GM19324 (cell line): Measurements from ENCODE around the gene PUS3.
"Not testable (repeated sequence)": the region's sequence is repeated elsewhere in the genome, so short reads cannot be mapped to it uniquely, and the experiment has no call there.

Source experiments
- ATAC-seq: cut with Tn5 transposase; IDR thresholded peaks from one replicate; pipeline ENCODE4 v1.9.1; 2021; ENCODE audit warnings: mild to moderate bottlenecking, moderate library complexity; ENCODE audit not compliant: unreplicated experiment, low FRiP score

The PUS3 gene

DNA sequence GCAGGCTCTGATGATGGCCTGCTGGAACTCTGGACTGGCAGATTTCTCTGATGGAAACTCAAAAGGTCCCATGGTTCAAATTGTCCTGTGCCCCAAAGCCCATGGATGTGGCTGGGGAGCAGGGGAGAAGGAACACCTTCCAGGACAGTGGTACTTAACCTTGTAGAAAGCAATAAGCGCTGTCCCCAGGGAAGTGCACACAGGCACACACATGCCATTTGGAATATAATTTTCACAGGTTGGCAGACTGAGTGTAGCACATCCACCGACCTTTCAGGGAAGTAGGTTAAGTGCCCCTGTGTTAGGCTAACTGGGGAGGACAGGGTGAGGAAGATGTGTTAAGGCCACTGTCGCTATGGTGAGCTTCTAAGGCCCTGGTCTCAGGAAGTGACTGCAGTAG, 19.1 kb upstream of the PUS3 start:
- ATAC-seq = no peak

DNA sequence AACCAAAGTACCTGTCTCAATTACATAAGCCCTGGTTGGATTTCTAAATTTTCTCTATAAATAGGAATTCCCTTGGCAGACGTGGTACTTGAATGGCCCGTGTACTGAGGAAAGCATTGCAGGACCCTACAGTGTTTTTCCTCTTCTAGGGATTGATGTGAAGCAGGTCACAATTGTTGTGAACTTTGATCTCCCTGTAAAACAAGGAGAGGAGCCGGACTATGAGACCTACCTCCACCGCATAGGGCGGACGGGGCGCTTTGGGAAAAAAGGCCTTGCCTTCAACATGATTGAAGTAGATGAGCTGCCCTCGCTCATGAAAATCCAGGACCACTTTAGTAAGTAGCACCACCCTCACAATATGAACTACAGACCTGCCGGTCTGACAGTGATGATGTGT, 18.0 kb upstream of the PUS3 start:
- no peak for ATAC-seq

DNA sequence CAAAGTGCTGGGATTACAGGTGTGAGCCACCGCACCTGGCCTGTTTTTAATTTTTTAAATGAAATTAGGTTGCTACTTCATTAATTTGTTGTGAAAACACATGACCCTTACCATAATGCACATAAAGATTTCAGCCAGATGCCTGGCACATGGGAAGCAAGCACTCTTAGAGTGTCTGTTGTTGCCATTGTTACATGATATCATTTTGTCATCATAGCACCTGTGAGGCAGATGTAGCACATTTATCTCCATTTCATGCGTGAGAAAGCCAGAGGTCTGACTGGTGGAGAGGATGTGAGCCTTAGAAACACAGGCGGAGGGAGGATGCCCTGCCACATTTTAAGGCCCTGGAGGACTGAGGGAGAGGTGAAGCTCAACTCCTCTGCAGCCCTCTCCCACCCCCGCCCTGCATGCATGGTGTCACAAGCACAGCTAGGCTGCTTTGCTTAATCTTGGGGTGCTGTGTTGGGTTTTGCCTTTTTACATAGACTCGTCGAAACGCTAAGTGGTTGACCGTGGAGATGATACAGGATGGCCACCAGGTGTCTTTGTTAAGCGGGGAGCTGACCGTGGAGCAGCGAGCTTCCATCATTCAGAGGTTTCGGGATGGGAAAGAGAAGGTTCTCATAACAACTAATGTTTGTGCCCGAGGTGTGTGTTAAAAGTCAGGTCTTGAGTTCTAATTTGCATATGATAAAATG, 15.3 kb upstream of the PUS3 start:
- no peak for ATAC-seq

DNA sequence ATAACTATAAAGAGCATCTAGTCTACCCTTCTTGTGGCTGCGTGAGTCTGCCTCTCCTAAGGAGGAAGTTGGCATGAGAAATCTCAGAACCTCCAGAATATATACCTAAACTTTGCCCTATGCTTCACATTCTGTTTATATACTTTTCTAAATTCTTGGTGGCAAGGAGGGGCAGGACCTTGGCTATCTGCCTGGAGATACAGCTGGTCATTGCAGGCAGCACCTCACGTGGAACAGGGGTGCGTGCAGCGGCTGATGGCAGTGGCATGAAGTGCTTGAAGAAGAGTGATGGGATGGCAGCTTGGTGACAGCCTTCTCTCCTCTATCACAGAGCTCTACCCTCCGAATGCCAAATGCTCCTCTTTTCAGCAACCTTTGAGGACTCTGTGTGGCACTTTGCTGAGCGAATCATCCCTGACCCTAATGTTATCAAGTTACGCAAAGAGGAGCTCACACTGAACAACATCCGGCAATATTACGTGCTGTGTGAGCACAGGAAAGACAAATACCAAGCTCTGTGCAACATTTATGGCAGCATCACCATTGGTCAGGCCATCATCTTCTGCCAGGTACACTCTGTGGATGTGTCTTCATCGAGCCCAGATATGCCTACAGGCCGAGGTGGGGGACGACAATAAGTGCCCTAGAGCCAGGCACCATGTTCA, 13.8 kb upstream of the PUS3 start:
- no peak for ATAC-seq

DNA sequence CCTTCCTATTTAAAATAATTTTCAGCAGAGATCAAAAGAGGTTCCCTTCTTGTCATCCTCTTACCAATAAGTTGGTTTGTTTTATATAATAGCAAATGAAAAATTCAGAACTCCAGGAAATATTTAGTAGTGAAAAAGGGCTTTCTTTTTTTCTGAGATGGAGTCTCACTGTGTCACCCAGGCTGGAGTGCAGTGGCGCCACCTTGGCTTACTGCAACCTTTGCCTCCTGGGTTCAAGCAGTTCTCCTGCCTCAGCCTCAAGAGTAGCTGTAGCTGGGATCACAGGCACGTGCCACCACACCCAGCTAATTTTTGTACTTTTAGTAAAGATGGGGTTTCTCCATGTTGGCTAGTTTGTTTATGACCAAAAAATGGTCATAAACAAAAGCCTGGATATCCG, 11.6 kb upstream of the PUS3 start:
- ATAC-seq = not testable (repeated sequence)

DNA sequence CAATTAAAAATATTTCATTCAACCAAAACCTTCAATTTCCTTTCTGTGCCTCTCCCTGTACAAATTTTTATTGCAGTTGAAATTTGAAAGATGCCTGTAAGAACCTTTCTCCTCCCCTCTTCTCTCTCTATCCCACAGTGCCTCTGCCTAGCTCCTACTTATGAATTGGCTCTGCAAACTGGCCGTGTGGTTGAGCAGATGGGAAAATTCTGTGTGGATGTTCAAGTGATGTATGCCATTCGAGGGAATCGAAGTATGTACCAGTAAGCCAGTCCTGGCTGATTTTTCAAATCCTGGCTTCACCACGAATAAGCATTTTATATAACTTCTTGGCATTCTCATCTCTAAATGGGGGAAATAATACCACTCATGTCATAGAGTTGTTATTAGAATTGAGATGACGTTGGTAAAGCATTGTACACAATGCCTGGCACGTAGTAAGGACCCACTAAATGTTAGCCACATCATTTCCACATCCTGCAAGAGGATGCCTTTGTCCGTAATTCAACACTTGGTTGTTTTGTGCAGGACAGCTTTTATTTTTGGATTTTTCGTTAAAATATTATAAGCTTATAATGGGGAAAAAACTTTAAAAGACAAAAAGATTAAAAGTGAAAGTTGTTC, 7.3 kb upstream of the PUS3 start:
- no peak for ATAC-seq

DNA sequence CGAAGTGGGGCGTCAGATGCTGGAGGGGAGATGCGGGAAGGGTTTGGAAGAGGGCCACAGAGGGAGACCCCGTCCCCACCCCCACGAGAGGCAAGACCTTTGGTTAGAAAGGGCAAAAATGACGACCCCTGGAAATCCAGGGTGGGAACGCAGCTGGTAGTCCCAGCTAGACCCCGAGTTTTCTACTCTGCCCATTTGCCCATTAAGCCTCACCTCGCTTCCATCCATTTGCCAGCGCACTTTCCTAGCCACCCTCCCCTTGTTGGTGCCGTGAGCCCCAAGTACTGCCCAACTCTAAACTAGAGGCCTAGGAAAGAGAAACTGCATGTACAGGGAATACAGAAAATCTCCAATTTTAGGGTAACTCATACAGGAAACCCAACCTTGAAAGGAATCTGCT, 1.7 kb upstream of the PUS3 start:
- no peak for ATAC-seq

DNA sequence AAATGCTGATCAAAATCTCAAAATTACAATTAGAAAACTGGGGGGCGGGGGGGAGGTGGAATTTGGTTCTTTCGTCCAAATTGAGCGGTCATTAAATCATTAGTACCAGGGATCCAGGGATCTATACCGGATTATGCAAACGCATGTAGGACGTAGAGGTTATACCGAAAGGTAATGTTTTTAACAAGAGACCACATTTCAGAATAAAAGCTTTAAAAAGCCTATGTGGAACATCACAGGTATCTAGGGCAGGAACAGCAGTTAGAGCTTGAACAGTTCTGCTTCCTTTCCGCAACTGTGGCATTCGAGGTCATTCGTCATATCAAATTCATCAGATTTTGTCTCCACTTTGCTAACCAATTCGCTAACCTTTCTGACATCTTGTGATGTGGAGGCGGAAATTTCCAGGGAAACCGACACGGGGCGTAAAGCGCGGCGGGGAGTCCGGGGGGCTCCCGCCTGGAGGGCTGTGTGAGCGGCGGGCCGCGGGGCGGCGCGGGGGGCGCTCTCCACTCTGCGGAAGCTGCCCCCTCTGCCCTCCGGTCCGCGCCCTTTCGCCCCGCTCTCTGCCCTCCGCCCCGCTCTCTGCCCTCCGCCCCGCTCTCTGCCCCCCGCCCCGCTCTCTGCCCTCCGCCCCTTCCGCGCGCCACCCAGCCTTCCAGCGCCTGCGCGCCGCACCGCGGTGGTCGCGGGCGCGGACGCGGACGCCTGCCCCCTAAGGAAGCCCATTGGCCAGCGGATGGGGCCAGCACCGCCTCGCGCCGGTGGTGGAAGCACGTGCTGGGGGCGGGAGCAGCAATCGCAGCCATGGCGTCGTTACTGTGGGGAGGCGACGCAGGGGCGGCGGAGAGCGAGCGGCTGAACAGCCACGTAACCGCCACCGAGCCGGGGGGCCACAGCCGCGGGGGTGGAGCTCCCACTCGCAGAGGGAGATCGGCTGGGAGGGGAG, 979 bp upstream of the PUS3 start, which contains the start of gene DDX25:
Gene DDX25 (plus strand): TSS at position 798 of the 949 bp plus-strand sequence. CDS start 10 bp downstream, at position 808.
- ATAC-seq = no peak

DNA sequence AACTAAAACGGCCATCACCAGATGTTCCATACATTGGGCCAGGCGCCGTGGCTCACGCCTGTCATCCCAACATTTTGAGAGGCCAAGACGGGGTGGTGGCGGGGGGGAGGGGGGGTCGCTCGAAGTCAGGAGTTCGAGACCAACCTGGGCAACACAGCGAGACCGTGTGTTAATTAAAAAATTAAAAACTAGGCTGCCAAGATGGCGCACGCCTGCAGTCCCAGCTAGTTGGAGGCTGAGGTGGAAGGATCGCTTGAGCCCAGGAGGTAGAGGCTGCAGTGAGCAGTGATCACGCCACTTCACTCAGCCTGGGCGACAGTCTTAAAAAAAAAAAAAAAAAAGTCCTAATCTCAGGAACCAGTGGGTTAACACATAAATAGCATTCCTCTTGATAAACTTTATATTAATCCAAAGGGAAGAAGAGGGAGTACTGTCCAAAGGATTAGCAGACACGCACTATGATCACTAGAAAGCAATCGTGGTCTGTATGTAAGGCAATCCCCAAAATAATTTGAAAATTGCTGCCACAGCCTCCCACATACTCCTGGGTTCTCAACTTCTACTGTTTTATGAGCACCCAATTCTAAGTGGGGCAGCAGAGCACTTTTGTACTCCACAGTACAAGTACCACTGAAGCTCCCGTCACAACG, 604 bp downstream of the PUS3 start:
- no peak for ATAC-seq

DNA sequence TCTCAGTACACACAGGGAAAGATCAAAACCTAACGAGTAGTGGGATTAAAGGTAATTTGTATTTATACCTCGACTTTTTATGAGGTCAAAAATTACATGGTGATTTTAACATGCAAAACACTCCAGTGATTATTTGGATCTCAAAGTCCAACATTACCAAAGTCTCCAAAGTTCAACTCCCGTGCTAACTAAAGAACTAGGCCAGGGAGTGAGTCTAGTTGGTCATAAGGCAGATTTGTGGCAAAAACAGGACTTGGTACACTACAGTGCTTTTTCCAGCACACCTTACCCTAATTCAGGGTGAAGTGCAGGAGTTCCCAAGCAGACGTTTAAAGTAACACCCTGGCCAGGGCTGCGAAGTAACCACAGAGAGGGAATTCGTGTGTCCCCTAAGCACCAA, 1.1 kb downstream of the PUS3 start:
- no peak for ATAC-seq

DNA sequence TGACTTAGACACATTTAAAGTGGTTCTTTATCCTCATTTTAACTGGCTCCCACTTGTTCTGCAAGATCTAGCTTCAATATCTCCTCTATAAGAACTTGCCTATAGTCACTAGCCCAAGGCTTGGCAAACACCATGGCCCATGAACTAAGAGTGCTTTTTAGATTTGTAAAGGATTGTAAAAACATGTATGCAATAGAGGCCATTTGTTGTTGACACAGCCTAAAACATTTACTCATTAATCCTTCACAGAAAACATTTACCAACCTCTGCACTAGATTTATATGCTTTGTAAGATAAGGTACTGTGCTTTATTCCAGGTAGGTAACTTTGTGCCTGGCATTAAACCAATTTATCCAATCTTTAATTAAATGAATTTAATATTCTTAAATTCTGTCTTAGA, 10.0 kb downstream of the PUS3 start:
- ATAC-seq = no peak

DNA sequence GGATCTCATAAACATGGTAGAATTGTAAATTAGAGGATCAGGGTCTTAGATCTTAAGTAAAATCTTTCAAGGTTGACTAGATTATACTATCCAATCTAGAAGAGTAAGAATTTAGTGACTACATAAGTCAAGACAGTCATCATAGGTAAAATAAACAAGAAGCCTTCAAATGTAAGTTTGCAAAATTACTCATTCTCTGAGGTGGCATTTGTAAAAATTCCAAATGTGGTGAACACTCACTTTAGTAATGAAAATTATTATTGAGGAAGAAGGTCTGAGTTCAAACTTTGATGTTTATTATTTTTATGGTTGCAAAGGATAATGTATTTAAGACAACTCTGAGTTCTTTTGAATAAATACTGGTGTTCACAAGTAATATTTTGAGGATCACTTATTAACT, 10.9 kb downstream of the PUS3 start:
- no peak for ATAC-seq

DNA sequence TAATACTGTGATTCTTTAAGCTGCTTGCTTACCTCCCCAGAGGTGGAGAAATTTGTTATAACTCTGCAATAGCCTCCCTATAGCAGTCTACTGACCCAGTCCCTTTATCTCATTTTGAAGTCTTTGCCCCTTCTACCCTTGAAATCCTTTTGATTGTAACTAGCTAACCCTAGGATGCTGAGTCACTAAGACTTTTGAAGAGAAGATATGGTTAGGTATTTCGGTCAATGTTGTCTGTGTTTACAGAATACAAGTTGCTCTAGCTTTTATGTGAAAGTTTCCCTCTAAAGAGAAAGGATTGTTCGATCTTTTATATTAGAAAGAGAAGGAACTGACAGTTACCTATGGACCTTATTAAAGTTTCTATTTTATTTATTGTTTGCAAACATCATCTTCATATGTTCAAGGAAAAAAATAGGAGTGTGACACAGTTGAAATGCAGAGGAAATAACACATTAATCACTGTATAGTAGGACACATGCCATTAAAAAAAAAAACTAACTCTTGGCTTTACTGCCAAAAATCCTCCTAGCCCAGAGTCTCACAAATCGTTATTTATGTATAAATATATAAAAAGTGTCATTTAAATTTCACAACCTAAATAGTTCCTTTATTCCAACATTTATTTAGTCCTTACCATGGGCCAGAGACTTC, 12.4 kb downstream of the PUS3 start:
- no peak for ATAC-seq

DNA sequence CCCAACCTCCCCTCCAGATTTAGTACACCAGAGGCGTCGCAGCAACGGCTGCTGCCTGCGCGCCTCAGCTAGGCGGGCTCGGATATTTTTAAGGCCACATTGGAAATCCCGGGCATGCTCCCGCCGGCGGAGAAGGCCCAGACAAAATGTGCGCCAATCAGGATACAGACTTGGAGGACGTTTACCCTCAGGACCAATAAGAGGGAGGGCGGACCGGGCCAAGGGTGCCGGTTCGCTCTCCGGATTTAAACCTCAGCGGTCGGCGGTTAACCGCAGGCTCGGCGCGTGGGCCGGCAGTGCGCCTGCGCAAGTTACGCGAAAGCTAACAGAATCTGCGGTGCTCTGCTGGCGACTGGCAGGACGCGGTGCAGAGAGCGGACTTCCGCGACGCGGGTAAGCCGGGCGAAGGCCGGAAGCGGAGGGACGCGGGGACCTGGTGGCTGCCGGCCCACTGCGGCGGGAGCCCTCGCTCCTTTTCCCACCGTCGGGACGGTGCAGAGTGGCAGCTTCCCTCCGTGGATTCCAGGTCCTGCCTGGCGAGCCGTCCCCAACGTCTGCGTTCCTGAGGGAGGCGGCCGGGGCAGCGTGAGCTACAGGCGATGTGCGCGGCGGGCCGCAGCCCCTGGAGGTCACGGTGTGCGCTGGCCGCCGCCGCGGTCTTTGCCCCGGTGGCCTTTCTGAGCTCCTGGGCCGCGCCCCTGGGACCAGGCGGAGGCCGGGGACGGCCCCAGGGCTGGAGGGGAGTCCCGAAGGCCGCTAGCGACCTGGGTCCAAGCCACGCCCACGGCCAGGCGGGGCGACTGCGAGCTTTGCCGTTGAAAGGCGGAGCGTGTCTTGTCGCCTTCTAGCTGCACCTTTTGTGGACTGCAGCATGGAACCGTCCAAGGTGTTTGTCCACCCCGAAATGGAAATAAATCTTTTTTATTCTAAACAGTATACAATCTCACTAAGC, 15.4 kb downstream of the PUS3 start, which contains the start of gene HYLS1:
Gene HYLS1 (plus strand): TSS at position 296 of the 952 bp plus-strand sequence. CDS start 11,701 bp downstream, outside the sequence.
- ATAC-seq = peak; percentile 95

DNA sequence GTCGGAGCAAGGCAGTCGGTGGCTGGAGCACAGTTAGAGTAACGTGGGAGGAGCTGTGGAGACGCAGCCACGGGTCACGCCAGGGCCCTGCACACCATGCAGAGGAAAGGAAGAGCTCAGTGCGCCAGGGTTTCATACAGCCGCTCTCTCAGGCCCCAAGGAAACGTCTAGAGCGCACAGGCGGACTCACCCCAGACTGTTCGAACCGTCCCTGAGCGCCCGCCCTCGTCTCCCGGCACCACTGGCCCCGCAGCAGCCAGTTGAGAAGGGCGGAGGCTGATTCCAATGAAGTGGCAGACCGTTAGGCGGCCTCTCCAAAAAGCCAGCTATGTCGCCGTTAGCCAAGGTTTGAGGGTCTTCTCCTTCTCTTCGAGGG, 16.0 kb downstream of the PUS3 start:
- ATAC-seq = peak; percentile 21

DNA sequence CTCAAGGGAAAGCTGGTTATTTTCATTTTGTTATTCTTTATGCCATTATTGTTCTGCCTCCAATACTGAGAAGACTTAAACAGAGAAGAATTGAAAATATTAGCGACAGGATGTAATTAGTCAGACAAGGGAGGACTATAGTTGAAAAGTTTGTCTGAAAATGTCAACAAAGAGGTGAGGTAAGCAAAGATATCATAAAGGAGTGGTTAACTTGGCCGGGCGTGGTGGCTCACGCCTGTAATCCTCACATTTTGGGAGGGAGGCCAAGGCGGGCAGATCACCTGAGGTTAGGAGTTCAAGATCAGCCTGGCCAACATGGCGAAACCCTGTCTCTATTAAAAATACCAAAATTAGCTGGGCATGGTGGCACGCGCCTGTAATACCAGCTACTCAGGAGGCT, 19.6 kb downstream of the PUS3 start:
- ATAC-seq = no peak

DNA sequence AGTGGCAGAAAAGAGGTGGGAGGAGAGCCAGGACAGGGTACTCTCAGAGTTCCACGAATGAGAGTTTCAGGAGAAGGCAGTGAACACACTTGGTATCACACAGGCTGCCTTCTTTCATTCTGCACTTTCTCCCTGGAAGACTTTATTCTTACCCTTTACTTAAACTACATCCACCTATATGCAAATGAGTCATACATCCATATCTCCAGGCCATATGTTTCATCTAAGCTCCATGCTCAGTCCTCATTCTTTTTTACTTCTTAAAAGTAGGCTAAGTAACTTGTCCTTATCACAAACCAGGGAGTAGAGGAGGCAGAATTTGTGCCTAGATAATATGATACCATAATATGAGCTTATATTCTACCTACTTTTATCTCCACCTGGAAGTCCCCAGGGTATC, 21.7 kb downstream of the PUS3 start:
- no peak for ATAC-seq

DNA sequence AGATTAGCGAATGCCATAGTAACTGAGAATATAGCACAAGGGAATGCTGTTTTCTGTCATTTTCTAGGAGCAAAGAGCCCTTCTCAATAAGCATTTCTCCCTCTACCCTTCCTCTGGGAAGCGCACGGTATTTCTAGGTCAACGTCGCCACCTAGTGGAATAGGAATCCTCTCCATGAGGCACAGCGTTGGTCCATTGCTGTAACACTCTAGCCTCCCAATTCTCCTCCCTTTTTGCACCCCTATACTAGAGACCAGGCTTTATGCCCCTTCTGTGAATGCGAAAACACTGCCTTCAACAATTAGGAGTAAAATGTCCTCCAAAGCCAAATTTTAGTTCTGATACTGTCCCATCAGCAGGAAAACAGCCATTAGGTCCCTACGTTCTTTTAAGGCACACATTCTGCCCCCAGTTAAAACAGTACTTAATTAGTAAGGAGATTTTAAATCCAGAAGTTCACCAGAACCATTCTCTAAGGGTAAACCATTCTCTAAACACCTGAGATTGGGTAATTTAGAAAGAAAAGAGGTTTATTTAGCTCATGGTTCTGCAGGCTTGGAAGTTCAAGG, 28.4 kb downstream of the PUS3 start:
- peak; percentile 49 for ATAC-seq
